HAP-1 (cell line): ENCODE measurements around the gene TBCE.
"Not testable (repeated sequence)": the region's sequence is repeated elsewhere in the genome, so short reads cannot be mapped to it uniquely, and the experiment has no call there.

ENCODE experiments used
- DNase-seq, 2 experiments: peaks; one replicate each; pipeline ENCODE4 v3.0.0-alpha.2; 2016 to 2020; ENCODE audit warnings: low spot score in 2 of 2
- H3K27me3 ChIP-seq: fragments of 250-450 bp; sonication (Bioruptor Pico); 2 replicates; pipeline ENCODE4 v1.5.1; 2020; ENCODE audit warnings: low read depth, mild to moderate bottlenecking, moderate library complexity
- H3K36me3 ChIP-seq: fragments of 250-450 bp; sonication (Bioruptor Pico); replicated peaks from 2 replicates; pipeline ENCODE4 v1.5.1; 2020; ENCODE audit warnings: mild to moderate bottlenecking
- H3K4me1 ChIP-seq: fragments of 250-450 bp; sonication (Bioruptor Pico); 2 replicates; pipeline ENCODE4 v1.5.1; 2020; ENCODE audit warnings: mild to moderate bottlenecking
- H3K4me3 ChIP-seq: fragments of 250-450 bp; sonication (Bioruptor Pico); 2 replicates; pipeline ENCODE4 v1.5.1; 2020; ENCODE audit warnings: mild to moderate bottlenecking, moderate library complexity
- H3K9me3 ChIP-seq: fragments of 250-450 bp; sonication (Bioruptor Pico); 2 replicates; pipeline ENCODE4 v1.5.1; 2020; ENCODE audit warnings: mild to moderate bottlenecking, moderate library complexity
- in situ Hi-C: fragments of 300-500 bp; cut with MboI; formaldehyde crosslinking; loops from 3 replicates; pipeline ENCODE4 v1.14.3; 2020; ENCODE audit warnings: low sequenced_read_pairs, inconsistent platforms, mixed read lengths

Gene TBCE

DNA sequence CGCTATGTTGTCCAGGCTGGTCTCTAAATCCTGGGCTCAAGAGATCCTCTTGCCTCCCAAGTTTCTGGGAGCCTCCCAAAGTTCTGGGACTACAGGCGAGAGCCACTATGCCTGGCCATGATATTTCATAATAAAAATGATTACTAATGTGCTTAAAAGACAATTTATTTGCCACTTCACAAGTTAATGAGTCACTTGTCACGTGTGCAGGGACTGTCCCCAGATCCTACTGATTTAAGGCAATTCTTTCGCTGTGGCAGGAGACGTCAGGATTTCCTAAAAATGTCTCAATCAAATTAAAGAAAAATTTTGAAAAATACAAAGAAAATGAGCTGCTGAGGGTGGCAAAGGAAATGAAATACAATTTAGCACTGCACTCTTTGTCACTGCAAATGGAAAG lies 93.5 kb downstream of the TBCE start:
- no peak for DNase-seq
- no peak overlapping the region for H3K4me3 ChIP-seq
- H3K4me1 ChIP-seq = peaks cover 6% of the 10 kb centered on the region
- H3K27me3 ChIP-seq = no peaks in the 10 kb centered on the region
- peaks cover 17% of the 10 kb centered on the region for H3K36me3 ChIP-seq
- in situ Hi-C loops = no loop called here
- H3K9me3 ChIP-seq = no peaks in the 10 kb centered on the region

DNA sequence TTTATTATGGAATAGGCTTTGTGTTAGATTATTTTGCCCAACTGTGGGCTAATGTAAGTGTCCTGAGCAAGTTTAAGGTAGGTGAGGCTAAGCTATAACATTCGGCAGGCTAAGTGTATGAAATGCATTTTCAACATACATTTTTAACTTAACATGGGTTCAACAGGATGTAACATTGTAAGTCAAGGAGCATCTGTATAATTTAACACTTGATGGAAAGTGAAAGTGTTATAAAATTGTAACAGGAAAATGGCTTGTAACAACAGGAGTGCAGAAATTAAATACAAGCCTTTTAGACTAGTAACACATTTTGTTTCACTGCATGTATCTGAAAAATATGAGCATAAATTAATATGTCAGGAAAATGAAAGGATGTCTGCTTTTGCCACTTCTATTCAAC lies 94.7 kb downstream of the TBCE start:
- H3K9me3 ChIP-seq = no peaks in the 10 kb centered on the region
- DNase-seq = no peak
- H3K4me1 ChIP-seq = no peaks in the 10 kb centered on the region
- in situ Hi-C loops = no loop called here
- peaks cover 17% of the 10 kb centered on the region for H3K36me3 ChIP-seq
- no peaks in the 10 kb centered on the region for H3K27me3 ChIP-seq
- H3K4me3 ChIP-seq = no peak overlapping the region

DNA sequence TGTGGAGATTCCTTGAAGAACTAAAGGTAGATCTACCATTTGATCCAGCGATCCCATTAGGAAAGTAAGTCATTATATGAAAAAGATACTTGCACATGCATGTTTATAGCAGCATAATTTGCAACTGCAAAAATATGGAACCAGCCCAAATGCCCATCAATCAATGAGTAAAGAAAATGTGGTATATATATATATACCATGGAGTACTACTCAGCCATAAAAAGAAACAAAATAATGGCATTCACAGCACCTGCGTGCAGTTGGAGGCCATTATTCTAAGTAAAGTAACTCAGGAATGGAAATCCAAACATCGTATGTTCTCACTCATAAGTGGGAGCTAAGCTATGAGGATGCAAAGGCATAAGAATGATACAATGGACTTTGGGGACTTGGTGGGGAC lies 95.6 kb downstream of the TBCE start:
- H3K4me3 ChIP-seq, H3K4me1 ChIP-seq, H3K27me3 ChIP-seq, H3K9me3 ChIP-seq, in situ Hi-C loops, DNase-seq: not testable (repeated sequence)
- H3K36me3 ChIP-seq = peaks cover 17% of the 10 kb centered on the region

- Histone ChIP-seq H3K27me3 (no peaks in the 10 kb centered on the region), H3K9me3 (no peaks in the 10 kb centered on the region), H3K36me3 (peaks cover 18% of the 10 kb centered on the region), H3K4me3 (no peak overlapping the region), H3K4me1 (peaks cover 3% of the 10 kb centered on the region; the same call in 1 of the 2 replicates)
- no peak for DNase-seq
- in situ Hi-C loops = no loop called here
Observed at GRCh38 chr1:235465066-235465465, 97.8 kb downstream of the TBCE start.

DNA sequence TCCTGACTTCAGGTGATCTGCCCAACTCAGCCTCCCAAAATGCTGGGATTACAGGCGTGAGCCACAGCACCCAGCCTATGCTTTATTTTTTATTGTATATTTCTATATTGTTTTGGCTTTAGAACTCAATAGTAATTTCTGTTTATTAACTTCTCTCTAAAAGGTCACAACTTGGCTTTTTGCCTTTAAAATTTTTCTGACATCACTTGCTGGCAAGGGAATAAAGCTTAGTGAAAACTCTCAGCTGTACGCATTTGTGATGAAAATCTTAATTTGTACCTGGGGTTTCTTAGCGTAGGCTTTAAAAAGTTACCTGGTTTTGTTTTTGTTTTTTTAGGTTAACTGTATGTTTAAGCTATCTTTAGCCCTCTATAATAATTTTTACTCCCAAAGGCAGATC lies 100.8 kb downstream of the TBCE start:
- in situ Hi-C loops = no loop called here
- Histone ChIP-seq H3K4me1 (peaks cover 3% of the 10 kb centered on the region; the same call in 1 of the 2 replicates), H3K27me3 (no peaks in the 10 kb centered on the region), H3K9me3 (no peaks in the 10 kb centered on the region), H3K4me3 (no peak overlapping the region), H3K36me3 (peaks cover 16% of the 10 kb centered on the region)
- DNase-seq = no peak

GRCh38 chr1:235468970-235469369 lies 101.7 kb downstream of the TBCE start:
- peaks cover 3% of the 10 kb centered on the region; the same call in 1 of the 2 replicates for H3K4me1 ChIP-seq
- DNase-seq = no peak
- no peaks in the 10 kb centered on the region for H3K27me3 ChIP-seq
- no peaks in the 10 kb centered on the region for H3K9me3 ChIP-seq
- H3K36me3 ChIP-seq = peaks cover 20% of the 10 kb centered on the region
- H3K4me3 ChIP-seq = no peak overlapping the region
- in situ Hi-C loops = no loop called here

DNA sequence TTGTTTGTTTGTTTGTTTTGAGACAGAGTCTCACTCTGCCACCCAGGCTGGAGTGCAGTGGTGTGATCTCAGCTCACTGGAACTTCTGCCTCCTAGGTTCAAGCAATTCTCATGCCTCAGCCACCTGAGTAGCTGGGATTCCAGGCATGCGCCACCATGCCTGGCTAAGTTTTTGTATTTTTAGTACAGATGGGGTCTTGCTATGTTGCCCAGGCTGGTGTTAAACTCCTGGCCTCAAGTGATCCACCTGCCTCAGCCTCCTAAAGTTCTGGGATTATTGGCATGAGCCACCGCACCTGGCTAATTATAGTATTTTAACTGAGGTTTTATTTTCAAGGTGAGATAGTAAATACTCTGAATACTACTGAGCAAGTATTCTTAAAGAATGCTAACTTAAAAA lies 102.7 kb downstream of the TBCE start:
- H3K4me3 ChIP-seq, H3K4me1 ChIP-seq, DNase-seq, in situ Hi-C loops, H3K9me3 ChIP-seq, H3K27me3 ChIP-seq: not testable (repeated sequence)
- H3K36me3 ChIP-seq = peaks cover 18% of the 10 kb centered on the region

- Histone ChIP-seq H3K4me1 (peaks cover 3% of the 10 kb centered on the region; the same call in 1 of the 2 replicates), H3K4me3 (no peak overlapping the region), H3K36me3 (peaks cover 19% of the 10 kb centered on the region), H3K27me3 (no peaks in the 10 kb centered on the region), H3K9me3 (no peaks in the 10 kb centered on the region)
- no peak for DNase-seq
- in situ Hi-C loops = no loop called here
Observed at GRCh38 chr1:235470741-235471439, 103.7 kb downstream of the TBCE start.

- in situ Hi-C loops = no loop called here
- Histone ChIP-seq H3K9me3 (no peaks in the 10 kb centered on the region), H3K4me3 (no peak overlapping the region), H3K27me3 (no peaks in the 10 kb centered on the region), H3K36me3 (peaks cover 22% of the 10 kb centered on the region), H3K4me1 (peaks cover 3% of the 10 kb centered on the region; the same call in 1 of the 2 replicates)
- DNase-seq = no peak
Observed at GRCh38 chr1:235473806-235474205, 106.6 kb downstream of the TBCE start.

GRCh38 chr1:235483090-235483489 lies 115.9 kb downstream of the TBCE start:
- Histone ChIP-seq H3K27me3 (no peaks in the 10 kb centered on the region), H3K4me3 (no peak overlapping the region), H3K4me1 (no peaks in the 10 kb centered on the region), H3K9me3 (no peaks in the 10 kb centered on the region), H3K36me3 (peaks cover 44% of the 10 kb centered on the region)
- no peak for DNase-seq
- in situ Hi-C loops = no loop called here

DNA sequence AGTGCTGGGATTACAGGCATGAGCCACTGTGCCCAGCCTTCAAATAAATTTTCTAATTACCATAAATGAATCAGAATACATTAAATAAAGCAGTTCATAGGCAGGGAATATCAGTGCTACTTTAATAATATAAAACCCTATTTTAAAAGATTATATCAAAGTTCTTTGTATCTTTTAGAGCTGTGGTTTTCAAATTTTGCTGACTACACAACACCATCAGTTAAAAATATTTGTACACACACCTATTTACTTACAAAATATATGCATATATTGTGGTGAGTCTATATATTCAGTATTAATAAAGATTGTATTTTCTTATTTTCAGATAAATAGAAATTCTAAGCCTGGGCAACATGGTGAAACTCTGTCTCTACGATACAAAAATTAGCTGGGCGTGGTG lies 118.3 kb downstream of the TBCE start:
- in situ Hi-C loops = no loop called here
- no peak overlapping the region for H3K4me3 ChIP-seq
- H3K9me3 ChIP-seq = no peaks in the 10 kb centered on the region
- H3K36me3 ChIP-seq = peaks cover 28% of the 10 kb centered on the region
- no peak for DNase-seq
- H3K4me1 ChIP-seq = no peaks in the 10 kb centered on the region
- H3K27me3 ChIP-seq = no peaks in the 10 kb centered on the region

DNA sequence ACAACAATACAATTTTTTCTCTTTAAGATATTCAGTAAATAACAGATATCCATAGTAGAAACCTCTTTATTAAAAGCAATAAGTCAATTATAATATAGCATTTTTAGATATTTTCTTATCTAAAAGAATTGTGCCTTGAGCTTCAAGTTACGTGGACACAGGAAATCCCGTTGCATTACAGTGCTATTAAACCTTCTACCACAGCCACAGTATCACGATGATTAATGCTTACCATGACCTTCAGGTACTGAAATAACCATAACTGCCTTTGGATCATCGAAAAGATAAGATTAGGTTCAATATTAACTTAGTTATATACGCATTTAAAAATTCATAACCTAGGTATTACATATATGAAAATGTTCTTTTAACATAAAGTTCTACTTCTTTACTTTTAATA lies 119.1 kb downstream of the TBCE start:
- Histone ChIP-seq H3K36me3 (peaks cover 28% of the 10 kb centered on the region), H3K9me3 (no peaks in the 10 kb centered on the region), H3K4me3 (no peak overlapping the region), H3K4me1 (no peaks in the 10 kb centered on the region), H3K27me3 (no peaks in the 10 kb centered on the region)
- DNase-seq = no peak
- in situ Hi-C loops = no loop called here

GRCh38 chr1:235491644-235492043 lies 124.4 kb downstream of the TBCE start:
- Histone ChIP-seq H3K9me3 (no peaks in the 10 kb centered on the region), H3K36me3 (peaks cover 36% of the 10 kb centered on the region), H3K4me1 (no peaks in the 10 kb centered on the region; the same call in 1 of the 2 replicates), H3K27me3 (no peaks in the 10 kb centered on the region), H3K4me3 (no peak overlapping the region)
- DNase-seq = no peak
- in situ Hi-C loops = no loop called here

DNA sequence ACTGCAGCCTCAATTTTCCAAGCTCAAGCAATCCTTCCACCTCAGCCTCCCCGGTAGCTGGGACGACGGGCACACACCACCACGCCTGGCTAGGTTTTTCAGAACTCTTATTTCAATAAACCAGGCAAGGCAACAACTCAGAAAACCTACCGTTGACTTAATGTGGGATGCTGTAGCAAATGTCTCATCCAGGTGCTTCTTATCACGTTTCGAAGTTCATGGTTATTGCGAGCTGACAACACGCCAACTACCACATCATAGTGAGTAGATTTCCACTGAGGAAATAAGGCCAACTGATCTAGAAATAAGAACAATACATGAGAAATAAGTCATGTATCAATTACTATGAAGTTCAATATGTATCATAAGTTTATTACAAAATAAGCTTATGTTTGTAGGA lies 127.3 kb downstream of the TBCE start:
- DNase-seq = no peak
- Histone ChIP-seq H3K9me3 (no peaks in the 10 kb centered on the region), H3K27me3 (no peaks in the 10 kb centered on the region), H3K4me1 (peaks cover 2% of the 10 kb centered on the region), H3K4me3 (no peak overlapping the region), H3K36me3 (peaks cover 33% of the 10 kb centered on the region)
- in situ Hi-C loops = no loop called here

DNA sequence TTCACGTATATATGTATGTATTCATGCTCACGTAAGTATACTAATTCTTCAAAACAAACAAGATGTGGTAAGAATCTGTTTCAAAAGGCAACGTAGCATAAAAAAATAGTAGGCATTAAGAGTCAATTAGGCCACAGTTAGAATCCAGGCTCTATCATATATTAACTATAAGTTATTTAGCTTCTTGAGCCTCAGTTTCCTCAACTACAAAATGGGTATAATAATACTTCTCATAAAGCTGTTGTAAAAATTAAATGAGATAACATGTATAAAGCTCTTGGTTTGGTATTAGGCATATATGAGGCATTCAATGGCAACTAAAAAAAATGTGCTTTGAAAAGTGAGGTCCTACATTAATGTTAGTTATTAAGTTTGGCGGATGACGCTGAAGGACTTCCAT lies 127.8 kb downstream of the TBCE start:
- in situ Hi-C loops = no loop called here
- no peaks in the 10 kb centered on the region for H3K9me3 ChIP-seq
- peaks cover 33% of the 10 kb centered on the region for H3K36me3 ChIP-seq
- no peaks in the 10 kb centered on the region for H3K27me3 ChIP-seq
- H3K4me1 ChIP-seq = peaks cover 2% of the 10 kb centered on the region
- no peak overlapping the region for H3K4me3 ChIP-seq
- no peak for DNase-seq
